OCI-LY3 (cell line): ENCODE data around the gene ZBTB7C.

Source experiments
- CTCF ChIP-seq: fragments of 200-600, 300-600 bp; sonication (generic); IDR thresholded peaks from 2 replicates; pipeline ENCODE4 v1.5.1; 2014; ENCODE audit warnings: antibody characterized with exemption, low read length, low read depth
- EZH2phosphoT487 ChIP-seq: fragments of 200-600 bp; shearing (Covaris generic); IDR thresholded peaks from 2 replicates; pipeline ENCODE4 v1.6.1; 2018; ENCODE audit warnings: antibody characterized with exemption, mixed run types, low read depth

GRCh38 chr18:48321536-48321935 is 87.6 kb downstream of the ZBTB7C start:
- TF ChIP-seq CTCF: no peak
- TF ChIP-seq EZH2phosphoT487: no peak
